HG03460 (cell line): ENCODE results near the gene TP53RK.

Experiments
- ATAC-seq: cut with Tn5 transposase; IDR thresholded peaks from one replicate; pipeline ENCODE4 v1.9.1; 2021; ENCODE audit not compliant: unreplicated experiment

Gene TP53RK

GRCh38 chr20:46666306-46666705, 22.9 kb downstream of the TP53RK start:
- ATAC-seq, result no peak

- ATAC-seq, result no peak
Measured at GRCh38 chr20:46665602-46666001, 23.6 kb downstream of the TP53RK start.

- no peak for ATAC-seq
Measured at GRCh38 chr20:46663531-46663930, 25.7 kb downstream of the TP53RK start.

- no peak for ATAC-seq
Measured at GRCh38 chr20:46661659-46662058, 27.6 kb downstream of the TP53RK start.

GRCh38 chr20:46660487-46660886, 28.8 kb downstream of the TP53RK start:
- no peak for ATAC-seq

- no peak for ATAC-seq
Measured at GRCh38 chr20:46657618-46658017, 31.6 kb downstream of the TP53RK start.

- no peak for ATAC-seq
Measured at GRCh38 chr20:46657137-46657536, 32.1 kb downstream of the TP53RK start.

GRCh38 chr20:46652699-46653098, 36.5 kb downstream of the TP53RK start:
- ATAC-seq, result no peak

GRCh38 chr20:46651091-46651962, 37.9 kb downstream of the TP53RK start, which contains the start of gene SLC13A3:
Gene SLC13A3, minus strand, starts transcription at chr20:46651459. Its CDS starts 38 bp downstream, at chr20:46651421.
- no peak for ATAC-seq

- no peak for ATAC-seq
Measured at GRCh38 chr20:46650575-46651090, 38.6 kb downstream of the TP53RK start.

- no peak for ATAC-seq
Measured at GRCh38 chr20:46649965-46650542, 39.2 kb downstream of the TP53RK start.

- ATAC-seq, result no peak
Measured at GRCh38 chr20:46649650-46649949, 39.6 kb downstream of the TP53RK start.

GRCh38 chr20:46648903-46649649, 40.2 kb downstream of the TP53RK start:
- ATAC-seq, result no peak

- ATAC-seq, result no peak
Measured at GRCh38 chr20:46647469-46647868, 41.8 kb downstream of the TP53RK start.

- ATAC-seq, result no peak
Measured at GRCh38 chr20:46646659-46647380, 42.4 kb downstream of the TP53RK start.

- ATAC-seq, result no peak
Measured at GRCh38 chr20:46646122-46646521, 43.1 kb downstream of the TP53RK start.

GRCh38 chr20:46644733-46645132, 44.5 kb downstream of the TP53RK start:
- no peak for ATAC-seq

- ATAC-seq, result no peak
Measured at GRCh38 chr20:46644160-46644559, 45.1 kb downstream of the TP53RK start.

- no peak for ATAC-seq
Measured at GRCh38 chr20:46642969-46643343, 46.3 kb downstream of the TP53RK start.

GRCh38 chr20:46642265-46642968, 46.8 kb downstream of the TP53RK start:
- no peak for ATAC-seq
